H1 (cell line): ENCODE data around the gene AKT1. TPM values are rescaled to one million over a fixed set of nuclear protein-coding genes. Genes with fewer than 3 reads are reported as not detected.

Source experiments
- CTCF ChIA-PET: fragments of 300-600 bp; sonication (Branson Sonifier 250); formaldehyde crosslinking; loops from one replicate; lab custom pipeline; 2021; ENCODE audit not compliant: partially characterized antibody; lab: Charles Lee
- POLR2A ChIA-PET: fragments of 300-600 bp; sonication (Branson Sonifier 250); formaldehyde crosslinking; loops from one replicate; lab custom pipeline; 2021; ENCODE audit warnings: inconsistent platforms; ENCODE audit not compliant: partially characterized antibody; lab: Charles Lee
- DNase-seq, 2 experiments: peaks; one replicate each; pipeline versions ENCODE4 v3.0.0 to v3.0.0-alpha.2; 2010 to 2022; ENCODE audit warnings: low spot score in 2 of 2, low read depth in 1 of 2, mixed read lengths in 1 of 2
- FAIRE-seq: peaks from 2 replicates; lab custom pipeline; 2011; peaks lifted over from hg19 to GRCh38; lab: Jason Lieb, UNC
- H2AFZ ChIP-seq: 2 replicates; pipeline ENCODE4 v1.8.1; 2012; ENCODE audit warnings: low read length, inconsistent platforms
- H2AK5ac ChIP-seq: 2 replicates; pipeline ENCODE4 v1.6.1; 2013; ENCODE audit warnings: low read depth, low read length
- H2BK120ac ChIP-seq: replicated peaks from 2 replicates; pipeline ENCODE3; 2013; ENCODE audit warnings: low read depth, low read length, inconsistent platforms
- H2BK12ac ChIP-seq: 2 replicates; pipeline ENCODE4 v1.6.1; 2013; ENCODE audit warnings: low read depth, low read length
- H2BK15ac ChIP-seq: 2 replicates; pipeline ENCODE4 v1.6.1; 2013; ENCODE audit warnings: low read length
- H2BK20ac ChIP-seq: 2 replicates; pipeline ENCODE4 v1.6.1; 2013; ENCODE audit warnings: low read length
- H2BK5ac ChIP-seq: 2 replicates; pipeline ENCODE4 v1.6.1; 2013; ENCODE audit warnings: low read depth, low read length
- H3K14ac ChIP-seq: 2 replicates; pipeline ENCODE4 v1.6.1; 2013; ENCODE audit warnings: inconsistent platforms; ENCODE audit not compliant: insufficient read length
- H3K18ac ChIP-seq: 2 replicates; pipeline ENCODE4 v1.6.1; 2013; ENCODE audit warnings: low read length; ENCODE audit errors: extremely low read depth
- H3K23ac ChIP-seq: 2 replicates; pipeline ENCODE4 v1.6.1; 2013; ENCODE audit warnings: inconsistent platforms; ENCODE audit not compliant: insufficient read length
- H3K23me2 ChIP-seq: 2 replicates; pipeline ENCODE4 v1.6.1; 2013; ENCODE audit warnings: low read depth, low read length
- H3K27ac ChIP-seq: 2 replicates; pipeline ENCODE4 v1.6.1; 2011; ENCODE audit warnings: low read depth, low read length, inconsistent platforms
- H3K27me3 ChIP-seq, 4 experiments: replicated peaks in 1 of 4; 1 replicate in 1 of 4; 2 replicates in 3 of 4; pipeline versions ENCODE4 v1.6.1 to v1.8.1; 2011 to 2013; ENCODE audit warnings: low read length in 3 of 4, mild to moderate bottlenecking in 3 of 4, inconsistent platforms in 2 of 4, mixed read lengths in 2 of 4, moderate library complexity in 1 of 4; ENCODE audit not compliant: control insufficient read depth in 3 of 4, insufficient read depth in 3 of 4; ENCODE audit errors: extremely low read depth in 1 of 4
- H3K36me3 ChIP-seq, 4 experiments: 2 replicates each; pipeline versions ENCODE4 v1.6.1 to v1.8.1; 2011 to 2013; ENCODE audit warnings: mild to moderate bottlenecking in 4 of 4, low read length in 3 of 4, moderate library complexity in 2 of 4, control low read depth in 1 of 4, inconsistent platforms in 1 of 4; ENCODE audit not compliant: insufficient read depth in 4 of 4, control insufficient read depth in 2 of 4
- H3K4ac ChIP-seq: replicated peaks from 2 replicates; pipeline ENCODE3; 2013; ENCODE audit warnings: low read length, low read depth, mixed read lengths, inconsistent platforms; ENCODE audit not compliant: insufficient read length
- H3K4me1 ChIP-seq, 4 experiments: replicated peaks in 1 of 4; 1 replicate in 1 of 4; 2 replicates in 3 of 4; pipeline versions ENCODE4 v1.6.1 to v1.8.1; 2011 to 2013; ENCODE audit warnings: low read length in 3 of 4, inconsistent platforms in 2 of 4, mixed read lengths in 1 of 4; ENCODE audit not compliant: insufficient read depth in 4 of 4, control insufficient read depth in 3 of 4
- H3K4me2 ChIP-seq, 2 experiments: 2 replicates each; pipeline versions ENCODE4 v1.6.1 to v1.8.1; 2011 to 2013; ENCODE audit warnings: low read depth in 2 of 2, low read length in 2 of 2, control low read depth in 1 of 2, inconsistent platforms in 1 of 2, mild to moderate bottlenecking in 1 of 2; ENCODE audit not compliant: insufficient read depth in 1 of 2
- H3K4me3 ChIP-seq, 4 experiments: fragments of 200-600, 300-600 bp in 1 of 4; sonication (generic), shearing (Covaris generic), sonication (Bioruptor Twin) in 1 of 4; 2 replicates each; pipeline versions ENCODE4 v1.5.1 to v1.8.1; 2011 to 2016; ENCODE audit warnings: low read length in 4 of 4, low read depth in 3 of 4, control low read depth in 2 of 4, inconsistent platforms in 2 of 4, mild to moderate bottlenecking in 2 of 4, mixed read lengths in 1 of 4, moderate library complexity in 1 of 4; ENCODE audit not compliant: insufficient read depth in 2 of 4; ENCODE audit errors: extremely low read depth in 1 of 4
- H3K56ac ChIP-seq: replicated peaks from 2 replicates; pipeline ENCODE3; 2013; ENCODE audit warnings: low read depth, mild to moderate bottlenecking, mixed read lengths, low read length, inconsistent platforms; ENCODE audit not compliant: insufficient read length
- H3K79me1 ChIP-seq: 2 replicates; pipeline ENCODE4 v1.6.1; 2013; ENCODE audit warnings: low read depth, low read length, control low read depth
- H3K79me2 ChIP-seq, 2 experiments: 2 replicates each; pipeline versions ENCODE4 v1.6.1 to v1.8.1; 2012 to 2013; ENCODE audit warnings: low read length in 2 of 2, mild to moderate bottlenecking in 2 of 2, inconsistent platforms in 1 of 2; ENCODE audit not compliant: insufficient read depth in 2 of 2, control insufficient read depth in 1 of 2
- H3K9ac ChIP-seq, 4 experiments: replicated peaks in 1 of 4; 1 replicate in 1 of 4; 2 replicates in 3 of 4; pipeline versions ENCODE4 v1.6.1 to v1.8.1; 2011 to 2013; ENCODE audit warnings: low read depth in 3 of 4, low read length in 3 of 4, control low read depth in 2 of 4, mild to moderate bottlenecking in 2 of 4, moderate library complexity in 2 of 4, inconsistent platforms in 1 of 4; ENCODE audit errors: extremely low read depth in 1 of 4
- H3K9me3 ChIP-seq, 2 experiments: 2 replicates each; pipeline versions ENCODE4 v1.6.1 to v1.8.1; 2012 to 2013; ENCODE audit warnings: mild to moderate bottlenecking in 2 of 2, moderate library complexity in 2 of 2, control low read depth in 1 of 2, inconsistent platforms in 1 of 2, low read depth in 1 of 2, low read length in 1 of 2, mixed read lengths in 1 of 2; ENCODE audit not compliant: insufficient read depth in 2 of 2
- H4K20me1 ChIP-seq, 2 experiments: replicated peaks in 1 of 2; 2 replicates each; pipeline versions ENCODE3 to v1.8.1; 2011 to 2013; ENCODE audit warnings: inconsistent platforms in 2 of 2, low read length in 2 of 2, mild to moderate bottlenecking in 1 of 2; ENCODE audit not compliant: insufficient read depth in 2 of 2, control insufficient read depth in 1 of 2
- H4K5ac ChIP-seq: 2 replicates; pipeline ENCODE4 v1.6.1; 2013; ENCODE audit warnings: low read length, low read depth, mixed read lengths, inconsistent platforms; ENCODE audit not compliant: insufficient read length
- H4K8ac ChIP-seq: 2 replicates; pipeline ENCODE4 v1.8.0; 2013; ENCODE audit warnings: mild to moderate bottlenecking, moderate library complexity, low read length, inconsistent platforms; ENCODE audit not compliant: insufficient read depth; ENCODE audit errors: extremely low read depth
- H4K91ac ChIP-seq: replicated peaks from 2 replicates; pipeline ENCODE3; 2013; ENCODE audit warnings: low read length, mixed read lengths, inconsistent platforms; ENCODE audit not compliant: insufficient read length
- ASH2L ChIP-seq: fragments of 200-600, 300-600 bp; sonication (generic); IDR thresholded peaks from one replicate; pipeline ENCODE4 v1.7.1; 2017; ENCODE audit warnings: low read length
- CBX8 ChIP-seq: fragments of 300-800, 300-1000 bp; sonication (generic); IDR thresholded peaks from 2 replicates; pipeline ENCODE4 v1.7.1; 2016; ENCODE audit warnings: low read depth, low read length, borderline replicate concordance
- CHD2 ChIP-seq: IDR thresholded peaks from 2 replicates; pipeline ENCODE4 v1.6.1; 2012; ENCODE audit warnings: low read length, improper control_type of control experiment
- JUN ChIP-seq: IDR thresholded peaks from 2 replicates; pipeline ENCODE4 v1.6.1; 2011; ENCODE audit warnings: low read depth, mild to moderate bottlenecking, improper control_type of control experiment, low read length
- KDM4A ChIP-seq: IDR thresholded peaks from one replicate; pipeline ENCODE4 v1.7.1; 2012; ENCODE audit warnings: low read depth, mild to moderate bottlenecking, moderate library complexity, low read length, inconsistent platforms; ENCODE audit not compliant: severe bottlenecking
- RXRA ChIP-seq: IDR thresholded peaks from 2 replicates; pipeline ENCODE4 v1.6.1; 2011; ENCODE audit warnings: low read depth, mild to moderate bottlenecking, low read length, moderate library complexity; ENCODE audit not compliant: insufficient read depth
- SIRT6 ChIP-seq: IDR thresholded peaks from one replicate; pipeline ENCODE4 v1.7.1; 2012; ENCODE audit warnings: low read length, inconsistent platforms
- SP1 ChIP-seq: IDR thresholded peaks from 2 replicates; pipeline ENCODE4 v1.6.1; 2011; ENCODE audit warnings: low read depth, low read length
- SP4 ChIP-seq: IDR thresholded peaks from 2 replicates; pipeline ENCODE4 v1.6.1; 2012; ENCODE audit warnings: low read length, inconsistent platforms
- TAF1 ChIP-seq: IDR thresholded peaks from 2 replicates; pipeline ENCODE4 v1.6.1; 2011; ENCODE audit warnings: mild to moderate bottlenecking, low read depth, low read length
- TBP ChIP-seq: IDR thresholded peaks from 2 replicates; pipeline ENCODE4 v1.6.1; 2011; ENCODE audit warnings: low read depth, low read length, improper control_type of control experiment
- TCF12 ChIP-seq: IDR thresholded peaks from 2 replicates; pipeline ENCODE4 v1.6.1; 2011; ENCODE audit warnings: low read depth, mild to moderate bottlenecking, low read length
- WGBS, 2 experiments: shearing (Covaris generic) in 1 of 2; methylation state at CpG; one replicate each; pipeline versions ENCODE4 v1.1.6 to v1.1.7; 2013 to 2015; ENCODE audit warnings: low lambda C conversion rate in 2 of 2, mixed read lengths in 2 of 2, inconsistent platforms in 1 of 2, low coverage in 1 of 2, missing lambda C conversion rate in 1 of 2; ENCODE audit not compliant: insufficient replicate concordance in 2 of 2, insufficient coverage in 1 of 2, insufficient read length in 1 of 2; ENCODE audit errors: extremely low coverage in 1 of 2, missing lambda C conversion rate in 1 of 2; 5-methylcytosine and 5-hydroxymethylcytosine counted together
- polyA plus RNA-seq, 7 experiments: library from polyadenylated mRNA; depleted of rRNA in 3 of 7; stranded (reverse) in 5 of 7; unstranded in 2 of 7; fragments of >200 nt in 5 of 7; fragments of 200-250 nt in 2 of 7; gene quantifications; 1 replicate in 5 of 7; 2 replicates in 1 of 7; 4 replicates in 1 of 7; pipeline versions ENCODE4 v1.2.1 to v1.2.3, GENCODE V29; 2011 to 2013; ENCODE audit warnings: missing spikeins in 2 of 7, mixed read lengths in 2 of 7
- total RNA-seq: library from RNA; stranded (reverse); fragmentation: NEBNext Ultra II Directional; extraction: Animal tissue kit (Norgen Biotek cat#: 25700); gene quantifications from 2 replicates; pipeline ENCODE4 v1.2.1, GENCODE V29; 2021

The AKT1 gene
- total and polyA plus RNA-seq, 2 of the 8 experiments (the other 6 are each of a cell fraction or from before 2014, with no cell fraction given): 68.1 to 71.5 TPM

- Histone ChIP-seq H3K56ac (no peak overlapping the region), H3K4me3 (no peak overlapping the region), H4K8ac (no peak overlapping the region), H2BK5ac (no peak overlapping the region), H4K91ac (no peak overlapping the region), H3K18ac (no peak overlapping the region), H2AFZ (no peak overlapping the region), H3K36me3 (peaks cover 0 to 4% (median 0%) of the 10 kb centered on the region in 4 experiments; a peak in 1 of 8 replicates), H2BK12ac (no peak overlapping the region), H2BK15ac (no peak overlapping the region), H3K23ac (no peak overlapping the region), H2BK120ac (no peak overlapping the region), H4K20me1 (peaks cover 0 to 3% of the 10 kb centered on the region in 2 experiments), H2BK20ac (no peak overlapping the region), H3K79me2 (no peaks in the 10 kb centered on the region), H3K79me1 (peaks cover 2% of the 10 kb centered on the region; the same call in 1 of the 2 replicates), H3K14ac (no peak overlapping the region), H4K5ac (no peak overlapping the region), H3K4me1 (peaks cover 0 to 5% (median under 1%) of the 10 kb centered on the region in 4 experiments; a peak in 3 of 7 replicates), H3K4me2 (no peak overlapping the region), H3K4ac (no peak overlapping the region), H2AK5ac (no peak overlapping the region), H3K23me2 (peaks cover 9% of the 10 kb centered on the region; the same call in 1 of the 2 replicates), H3K27me3 (peaks cover 0 to 4% (median 0%) of the 10 kb centered on the region in 4 experiments; a peak in 3 of 7 replicates), H3K9ac (no peak overlapping the region), H3K27ac (no peak overlapping the region), H3K9me3 (no peaks in the 10 kb centered on the region)
- TF ChIP-seq SIRT6 (no peak), SP4 (no peak), CHD2 (no peak), SP1 (no peak), KDM4A (no peak), ASH2L (no peak), TAF1 (no peak), CBX8 (no peak), JUN (no peak), TBP (no peak), RXRA (no peak), TCF12 (no peak)
- WGBS, 2 experiments: 84% methylated on average over 9 of the region's 9 CpGs; no CpG with 5 or more reads in 1 of the 2 experiments
- ChIA-PET CTCF (interaction anchor here (0.7 to 3.5 kb wide), 11 partner anchors 9 to 53 kb away, joined by 3 to 11 read pairs (median 4); partner anchors contain the start of gene ZBTB42), POLR2A (interaction anchor here (1.6 to 1.7 kb wide), 2 partner anchors 25 to 52 kb away, joined by 3 read pairs; no protein-coding TSS in a partner anchor)
- no peak for FAIRE-seq
- DNase-seq: no peak
Observed at GRCh38 chr14:104818714-104819161, 23.2 kb upstream of the AKT1 start.
